Stimulated activated CD4-positive, alpha-beta T cell treated with anti-CD3 and anti-CD28 coated beads, Interleukin-1b, Interleukin-23, amount 100 ng/mL, for 48 hours (primary cell): Measurements from ENCODE around the gene PTBP2.
"Not testable (repeated sequence)": the region's sequence is repeated elsewhere in the genome, so short reads cannot be mapped to it uniquely, and the experiment has no call there.

Experiments used
- DNase-seq: peaks from one replicate; pipeline ENCODE4 v3.0.0-alpha.2; 2020

PTBP2 gene

DNA sequence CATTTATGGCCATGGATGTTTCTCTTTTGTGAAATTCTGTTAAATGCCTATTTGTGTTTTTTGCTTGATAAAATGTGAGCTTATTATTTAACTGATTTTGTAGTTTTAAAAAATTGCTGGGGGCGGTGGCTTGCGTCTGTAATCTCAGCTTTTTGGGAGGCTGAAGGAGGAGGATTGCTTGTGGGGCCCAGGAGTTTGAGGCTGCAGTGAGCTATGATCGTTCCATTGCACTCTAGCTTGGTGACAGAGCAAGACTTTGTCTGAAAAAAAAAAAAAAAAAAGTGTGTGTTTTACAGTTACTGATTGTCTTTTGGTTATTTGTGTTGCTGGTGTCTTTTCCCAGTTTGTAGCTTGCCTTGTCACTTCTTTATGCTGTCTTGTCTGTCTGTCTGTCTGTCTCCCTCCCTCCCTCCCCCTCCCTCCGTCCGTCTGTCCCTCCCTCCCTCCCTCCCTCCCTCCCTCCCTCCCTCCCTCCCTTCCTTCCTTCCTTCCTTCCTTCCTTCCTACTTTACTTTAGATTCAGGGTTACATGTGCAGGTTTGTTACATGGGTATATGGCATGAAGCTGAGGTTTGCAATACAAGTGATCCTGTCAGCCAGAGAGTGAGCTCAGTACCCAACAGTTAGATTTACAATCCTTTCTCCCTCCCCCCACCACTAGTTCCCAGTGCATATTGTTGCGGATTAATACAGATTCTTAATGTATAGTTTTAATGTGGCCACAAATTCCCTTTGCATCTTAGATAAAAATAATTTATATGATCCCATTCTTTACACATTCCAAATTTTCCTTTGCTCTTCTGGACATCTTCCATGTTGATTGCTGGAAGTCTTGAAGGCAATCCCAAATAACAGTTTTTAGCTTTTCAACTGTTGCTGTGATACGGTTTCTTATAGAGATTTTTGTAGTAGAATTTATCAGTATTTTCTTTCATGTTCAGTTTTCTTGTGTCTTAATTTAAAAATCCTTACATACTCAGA lies 25.1 kb downstream of the PTBP2 start:
- DNase-seq, result no peak

GRCh38 chr1:96747565-96747964 lies 26.0 kb downstream of the PTBP2 start:
- no peak for DNase-seq

DNA sequence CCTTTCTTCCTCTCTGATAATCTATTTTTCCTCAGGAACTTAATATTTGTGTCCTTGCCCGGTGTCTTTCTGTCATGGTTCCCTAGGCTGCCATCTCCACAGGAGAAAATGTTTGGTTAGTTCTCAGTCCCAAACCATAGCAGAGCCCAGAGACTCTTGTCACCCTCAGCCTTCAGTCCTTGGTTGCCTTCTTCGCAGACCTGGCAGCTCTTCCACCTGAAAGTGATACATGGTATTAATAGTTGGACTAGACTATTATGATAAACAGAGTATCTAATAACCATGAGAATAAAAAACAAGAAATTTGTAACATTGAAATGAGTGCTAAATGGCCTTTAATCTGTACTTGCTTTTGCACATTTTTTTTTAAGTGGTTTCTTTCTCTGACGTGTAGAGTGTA lies 26.5 kb downstream of the PTBP2 start:
- no peak for DNase-seq

DNA sequence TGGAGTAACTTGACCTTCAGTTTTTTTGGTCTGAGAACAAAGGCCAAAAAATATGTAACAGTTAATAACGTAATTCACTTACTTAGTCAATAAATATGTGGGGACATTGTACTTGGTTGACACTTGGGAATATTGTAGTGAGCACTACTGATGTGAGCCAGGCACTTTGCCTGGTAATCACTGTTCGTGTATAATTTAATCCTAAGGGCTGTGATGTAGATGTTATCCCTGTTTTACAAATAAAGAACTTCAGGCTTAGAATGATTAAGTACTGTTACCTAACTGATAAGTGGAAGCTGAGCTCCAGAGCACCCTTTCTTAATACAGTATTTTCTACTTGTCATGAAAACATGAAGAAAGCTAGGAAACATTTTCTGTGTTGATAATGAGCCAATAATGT lies 28.0 kb downstream of the PTBP2 start:
- DNase-seq, result no peak

DNA sequence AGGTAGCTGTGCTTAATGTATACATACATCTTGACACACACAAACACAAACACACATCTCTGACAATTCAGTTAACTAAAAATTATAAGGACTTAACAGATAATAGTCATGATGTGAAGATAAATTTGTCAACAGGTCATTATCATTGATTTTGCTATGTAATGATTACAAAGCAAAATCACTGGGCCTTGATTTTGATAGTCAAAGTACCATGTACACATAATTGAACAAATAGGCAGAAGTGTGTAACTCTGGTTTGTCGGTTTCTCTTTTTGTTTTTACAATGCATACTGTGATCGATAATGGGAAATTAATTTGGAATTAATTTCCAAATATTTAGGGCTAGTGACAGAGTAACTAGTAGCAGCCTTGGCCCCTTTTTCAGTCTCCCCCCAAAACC lies 30.8 kb downstream of the PTBP2 start:
- no peak for DNase-seq

DNA sequence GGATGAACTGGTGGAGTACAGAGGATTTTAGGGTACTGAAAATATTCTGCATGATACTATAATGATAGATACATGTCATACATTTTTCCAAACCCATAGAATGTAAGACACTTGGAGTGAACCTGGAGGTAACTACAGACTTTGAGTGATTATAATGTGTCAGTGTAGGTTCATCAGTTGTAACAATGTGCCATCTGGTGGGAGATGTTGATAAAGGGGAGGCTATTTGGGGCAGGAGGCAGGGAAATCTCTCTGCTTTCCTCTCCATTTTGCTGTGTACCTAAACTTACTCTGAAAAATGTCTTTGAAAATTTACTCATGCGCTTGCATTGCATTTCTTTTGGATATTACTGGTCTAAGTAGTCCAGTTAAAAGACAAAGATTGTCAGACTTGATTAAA lies 35.2 kb downstream of the PTBP2 start:
- no peak for DNase-seq

DNA sequence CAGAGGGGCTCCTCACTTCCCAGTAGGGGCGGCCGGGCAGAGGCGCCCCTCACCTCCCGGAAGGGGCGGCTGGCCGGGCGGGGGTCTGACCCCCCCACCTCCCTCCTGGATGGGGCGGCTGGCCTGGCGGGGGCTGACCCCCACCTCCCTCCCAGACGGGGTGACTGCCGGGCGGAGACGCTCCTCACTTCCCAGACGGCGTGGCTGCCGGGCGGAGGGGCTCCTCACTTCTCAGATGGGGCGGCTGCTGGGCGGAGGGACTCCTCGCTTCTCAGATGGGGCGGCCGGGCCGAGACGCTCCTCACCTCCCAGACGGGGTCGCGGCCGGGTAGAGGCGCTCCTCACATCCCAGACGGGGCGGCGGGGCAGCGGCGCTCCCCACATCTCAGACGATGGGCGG lies 41.0 kb downstream of the PTBP2 start:
- not testable (repeated sequence) for DNase-seq

- DNase-seq, result no peak
These were observed 41.9 kb downstream of the PTBP2 start for GRCh38 chr1:96763514-96763913.

- no peak for DNase-seq
These were observed 42.9 kb downstream of the PTBP2 start for GRCh38 chr1:96764469-96764868.

- DNase-seq, result no peak
These were observed 50.3 kb downstream of the PTBP2 start for GRCh38 chr1:96771847-96772246.

GRCh38 chr1:96772349-96772748 lies 50.8 kb downstream of the PTBP2 start:
- no peak for DNase-seq

DNA sequence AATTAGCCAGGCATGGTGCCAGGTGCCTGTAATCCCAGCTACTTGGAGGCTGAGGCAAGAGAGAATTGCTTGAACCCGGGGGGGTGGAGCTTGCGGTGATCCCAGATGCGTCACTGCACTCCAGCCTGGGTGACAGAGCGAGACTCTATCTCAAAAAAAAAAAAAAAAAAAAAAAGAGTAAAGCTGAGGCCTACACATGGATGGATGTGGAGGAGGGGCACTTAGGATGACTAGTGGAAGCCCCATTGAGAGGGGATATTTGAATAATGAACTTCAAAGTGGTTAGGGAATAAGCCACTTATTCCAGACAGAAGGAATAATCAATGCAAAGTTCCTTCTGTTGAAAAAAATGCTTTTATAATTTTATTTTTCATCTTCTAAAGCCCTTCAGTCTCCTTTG lies 51.4 kb downstream of the PTBP2 start:
- no peak for DNase-seq

DNA sequence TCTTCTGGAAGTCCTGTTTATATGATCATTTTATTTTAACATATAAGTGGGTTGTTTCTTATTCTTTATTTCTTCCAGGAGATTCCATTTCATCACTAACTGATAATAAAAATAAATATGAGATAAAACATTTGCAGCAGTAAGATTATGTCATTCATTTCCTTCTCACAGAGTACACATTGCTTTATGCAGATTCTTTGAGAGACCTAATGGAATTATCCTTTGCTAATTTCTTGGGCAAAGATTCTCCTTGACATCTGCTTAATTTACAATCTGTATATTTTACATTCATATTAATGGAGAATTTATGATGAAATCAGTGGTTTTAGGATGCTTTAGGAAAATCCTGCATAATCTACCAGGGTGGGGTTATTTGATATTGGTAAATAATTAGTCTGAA lies 60.6 kb downstream of the PTBP2 start:
- no peak for DNase-seq

DNA sequence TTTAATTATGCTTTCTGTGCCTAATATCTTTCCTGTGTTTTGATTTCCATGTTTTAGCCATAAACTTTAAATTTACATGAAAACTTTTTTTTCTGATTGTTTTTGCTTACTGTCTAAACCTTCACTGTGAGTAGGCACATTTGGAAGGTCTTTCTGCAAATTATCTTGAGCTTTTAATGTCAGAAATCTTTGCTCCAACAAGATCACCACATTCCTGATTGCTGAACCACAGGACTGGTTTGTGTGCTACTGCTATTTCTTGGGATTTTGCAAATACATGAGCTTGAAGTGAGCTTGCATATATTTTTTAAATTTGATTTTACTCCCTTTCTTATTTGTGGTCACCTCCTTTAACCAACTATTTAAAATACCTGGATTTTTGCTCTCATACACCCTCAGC lies 61.3 kb downstream of the PTBP2 start:
- DNase-seq, result no peak

- DNase-seq, result no peak
These were observed 69.0 kb downstream of the PTBP2 start for GRCh38 chr1:96790599-96790998.

DNA sequence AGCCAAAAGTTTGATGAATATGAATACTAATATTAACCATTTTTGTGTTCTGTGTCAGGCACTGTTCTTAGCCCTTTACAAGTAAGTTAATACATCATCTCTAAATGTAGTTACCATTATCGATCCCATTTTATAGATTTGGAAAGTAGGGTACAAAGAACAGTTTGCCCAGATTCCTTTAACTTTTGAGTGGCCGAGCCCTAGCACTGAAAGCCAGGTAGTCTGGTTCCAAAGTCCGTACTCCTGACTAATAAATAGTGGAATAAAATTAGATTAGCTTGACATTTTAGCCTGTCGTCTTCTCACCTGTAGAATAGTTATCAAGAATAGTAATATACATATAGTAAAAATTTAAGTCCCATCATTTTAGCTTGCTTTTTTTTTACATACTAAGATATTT lies 70.6 kb downstream of the PTBP2 start:
- no peak for DNase-seq

- not testable (repeated sequence) for DNase-seq
These were observed 80.1 kb downstream of the PTBP2 start for GRCh38 chr1:96801696-96802095.

- no peak for DNase-seq
These were observed 83.1 kb downstream of the PTBP2 start for GRCh38 chr1:96804648-96805047.

GRCh38 chr1:96808191-96808590 lies 86.6 kb downstream of the PTBP2 start:
- no peak for DNase-seq

DNA sequence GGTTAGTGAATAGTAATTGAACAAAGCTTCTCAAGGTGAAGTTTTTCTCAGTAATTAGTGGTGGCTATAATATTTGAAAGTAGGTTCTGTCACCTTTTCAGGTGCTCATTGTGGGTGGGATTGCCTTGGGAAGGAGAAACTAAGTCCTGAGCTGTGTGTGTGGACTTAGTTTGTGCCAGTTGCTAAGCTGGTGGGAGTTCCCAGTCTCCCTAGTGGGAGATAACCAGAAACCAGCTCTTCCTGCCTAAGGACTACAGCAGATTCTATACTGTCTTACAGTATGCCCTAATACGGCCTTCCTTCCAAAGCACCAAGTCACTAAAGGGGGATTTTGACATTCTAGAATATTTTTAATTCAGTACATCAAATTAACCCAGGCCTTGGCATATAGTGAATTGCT lies 94.3 kb downstream of the PTBP2 start:
- DNase-seq, result no peak

DNA sequence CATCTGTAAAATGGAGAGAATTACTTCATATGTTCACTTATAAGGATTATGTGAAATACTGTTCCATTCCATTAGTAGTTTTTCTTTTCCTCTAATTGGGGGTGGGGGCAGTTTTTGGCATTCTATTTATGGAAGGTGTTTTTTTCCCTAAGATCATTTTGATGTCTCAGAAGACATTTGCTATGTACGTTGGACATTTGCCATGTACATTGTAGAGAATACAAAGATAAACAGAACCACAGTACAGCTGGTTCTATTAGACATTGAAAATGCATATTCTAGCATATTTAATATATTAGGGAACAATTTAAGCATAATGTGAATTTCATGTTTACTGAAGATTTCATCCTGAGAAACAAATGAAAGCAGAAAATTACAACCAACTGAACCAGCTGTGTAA lies 98.5 kb downstream of the PTBP2 start:
- no peak for DNase-seq

- no peak for DNase-seq
These were observed 99.1 kb downstream of the PTBP2 start for GRCh38 chr1:96820671-96821070.

DNA sequence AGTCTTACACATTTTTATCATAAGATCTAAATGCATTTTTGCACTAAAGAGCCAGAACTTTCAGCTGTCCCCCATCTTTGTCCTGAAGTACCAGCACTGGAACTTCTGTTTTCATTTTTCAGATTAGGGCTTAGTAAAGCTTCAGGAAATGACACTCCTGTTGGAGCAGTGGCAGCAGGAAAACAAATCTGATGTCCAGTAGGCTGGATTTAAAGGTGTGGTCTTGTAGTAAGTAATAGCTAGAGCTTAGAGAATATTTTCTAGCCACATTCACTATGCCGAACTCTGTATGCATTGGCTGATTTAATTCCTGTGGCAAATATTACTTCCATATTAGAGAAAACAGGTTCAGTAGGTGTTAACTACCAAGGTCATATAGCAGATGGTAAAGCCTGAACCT lies 103.6 kb downstream of the PTBP2 start:
- no peak for DNase-seq

DNA sequence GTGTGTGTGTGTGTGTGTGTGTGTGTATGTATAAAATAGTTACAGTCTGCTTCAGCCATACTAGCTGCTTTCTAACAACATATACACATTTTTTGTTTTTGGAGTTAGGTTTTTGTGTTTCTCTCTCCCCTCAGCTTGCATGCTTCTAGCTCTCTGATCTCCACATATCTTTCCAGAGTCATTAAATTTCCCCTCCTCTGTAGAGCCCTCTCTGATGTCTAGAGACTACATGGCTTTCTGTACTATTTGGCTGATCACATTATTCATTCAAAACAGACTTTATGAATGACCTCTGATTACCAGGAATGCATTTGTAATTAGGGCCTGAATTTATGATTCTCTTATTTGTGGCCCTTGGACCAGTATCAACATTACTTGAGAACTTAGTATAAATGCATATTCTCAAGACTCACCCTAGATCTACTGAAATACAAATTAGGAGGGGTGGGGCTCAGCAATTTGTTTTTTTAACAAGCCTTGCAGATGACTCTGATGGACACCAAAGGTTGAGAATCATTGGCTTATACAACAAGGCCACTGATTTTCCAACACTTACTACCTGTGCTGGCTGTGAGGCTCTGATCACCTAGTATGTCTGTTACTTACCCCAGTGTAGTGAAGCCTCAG lies 104.5 kb downstream of the PTBP2 start:
- DNase-seq, result no peak

- DNase-seq, result no peak
These were observed 111.8 kb downstream of the PTBP2 start for GRCh38 chr1:96833376-96833775.
